Non-pigmented ciliary epithelial cell (primary cell): Measurements from ENCODE around the gene ARSG.
"Not testable (repeated sequence)": the region's sequence is repeated elsewhere in the genome, so short reads cannot be mapped to it uniquely, and the experiment has no call there.

Experiments used
- DNase-seq: peaks from one replicate; pipeline ENCODE4 v3.0.0-alpha.2; 2010; ENCODE audit warnings: low read depth

The ARSG gene

GRCh38 chr17:68277807-68278206 lies 13.5 kb upstream of the ARSG start:
- no peak for DNase-seq

GRCh38 chr17:68281965-68282364 lies 9.3 kb upstream of the ARSG start:
- not testable (repeated sequence) for DNase-seq

DNA sequence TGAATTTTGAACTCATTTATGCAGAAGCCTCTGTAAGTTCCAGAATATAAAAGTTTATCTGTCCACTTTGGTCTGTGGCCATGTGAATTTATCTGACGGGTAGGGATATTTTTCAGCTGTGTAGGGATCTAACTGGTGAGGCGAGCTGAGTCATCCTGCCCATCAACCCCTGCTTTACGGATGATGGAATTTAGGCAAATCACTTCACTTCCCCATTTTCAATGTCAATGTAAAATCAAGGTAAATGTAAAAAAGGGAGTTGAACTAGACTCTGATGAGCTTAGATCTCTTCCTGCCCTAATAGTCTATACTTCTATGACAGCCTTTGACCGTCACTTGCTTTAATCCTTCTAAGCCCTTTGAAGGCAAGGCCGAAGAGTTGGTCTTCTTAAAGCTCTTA lies 2.9 kb upstream of the ARSG start:
- DNase-seq: no peak

DNA sequence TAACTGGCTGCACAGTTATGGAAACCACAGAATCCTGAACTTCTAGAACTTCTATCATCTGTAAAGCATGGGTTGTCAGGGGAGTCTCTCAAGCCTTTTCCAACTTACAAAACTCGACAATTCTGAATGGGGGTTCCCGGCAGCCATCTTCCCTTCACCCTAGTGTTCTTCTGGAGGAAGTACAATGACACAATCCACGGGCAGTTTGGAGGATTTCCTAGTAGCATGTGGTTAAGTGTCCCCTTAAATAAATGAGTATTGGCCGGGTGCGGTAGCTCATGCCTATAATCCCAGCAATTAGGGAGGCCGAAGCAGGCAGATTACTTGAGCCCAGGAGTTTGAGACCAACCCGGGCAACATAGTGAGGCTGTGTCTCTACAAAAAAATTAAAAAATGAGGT lies 2.5 kb upstream of the ARSG start:
- no peak for DNase-seq

- no peak for DNase-seq
Measured at GRCh38 chr17:68289473-68289872, 1.8 kb upstream of the ARSG start.

DNA sequence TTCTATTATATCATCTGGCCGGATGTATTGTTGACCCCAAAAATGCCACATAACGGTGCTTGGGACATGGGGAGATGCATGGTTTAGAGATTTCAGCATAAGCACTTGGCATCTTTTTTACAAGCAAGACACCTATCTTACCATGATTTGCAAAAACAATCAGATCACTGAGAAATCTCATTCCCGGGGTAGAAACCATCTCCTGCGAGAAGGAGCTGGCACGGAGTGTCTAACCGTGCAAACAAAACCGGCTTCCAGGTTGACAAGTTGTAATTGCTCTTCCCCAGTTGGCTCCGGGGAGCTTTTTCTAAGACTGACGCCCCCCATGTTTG lies 1.4 kb upstream of the ARSG start:
- no peak for DNase-seq

DNA sequence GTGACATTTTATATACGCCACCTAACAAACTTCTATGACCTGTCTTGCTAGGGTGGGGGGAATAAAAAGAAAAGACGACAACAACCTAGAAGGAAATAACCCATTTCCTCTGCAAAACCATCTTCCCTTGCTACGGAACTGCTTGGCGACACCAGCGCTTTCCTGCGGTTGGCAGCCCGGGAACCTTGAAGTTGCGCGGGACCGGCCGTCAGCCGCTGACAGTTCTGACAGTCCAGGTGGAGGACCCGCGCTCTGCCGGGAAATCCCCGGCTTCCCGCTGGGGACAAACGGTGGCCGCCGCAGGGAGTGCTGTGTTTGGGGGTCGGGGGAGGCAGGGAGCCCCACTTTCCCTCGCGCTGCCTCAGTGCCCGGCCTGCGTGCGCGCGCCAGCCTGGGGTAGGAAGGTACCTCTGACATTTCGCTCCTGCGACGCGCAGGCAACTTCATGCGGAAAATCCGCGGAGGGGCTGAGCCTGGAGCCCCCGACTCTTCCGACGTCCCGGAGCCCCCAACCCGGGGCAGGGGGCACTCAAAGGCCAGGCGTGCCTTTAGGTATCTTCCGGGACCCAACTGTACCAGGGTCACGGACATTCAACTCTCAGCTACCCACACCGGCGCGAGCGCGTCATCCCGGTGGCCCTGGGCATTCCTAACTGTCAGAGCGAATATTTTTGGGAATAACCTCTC lies 884 bp upstream of the ARSG start:
- no peak for DNase-seq

DNA sequence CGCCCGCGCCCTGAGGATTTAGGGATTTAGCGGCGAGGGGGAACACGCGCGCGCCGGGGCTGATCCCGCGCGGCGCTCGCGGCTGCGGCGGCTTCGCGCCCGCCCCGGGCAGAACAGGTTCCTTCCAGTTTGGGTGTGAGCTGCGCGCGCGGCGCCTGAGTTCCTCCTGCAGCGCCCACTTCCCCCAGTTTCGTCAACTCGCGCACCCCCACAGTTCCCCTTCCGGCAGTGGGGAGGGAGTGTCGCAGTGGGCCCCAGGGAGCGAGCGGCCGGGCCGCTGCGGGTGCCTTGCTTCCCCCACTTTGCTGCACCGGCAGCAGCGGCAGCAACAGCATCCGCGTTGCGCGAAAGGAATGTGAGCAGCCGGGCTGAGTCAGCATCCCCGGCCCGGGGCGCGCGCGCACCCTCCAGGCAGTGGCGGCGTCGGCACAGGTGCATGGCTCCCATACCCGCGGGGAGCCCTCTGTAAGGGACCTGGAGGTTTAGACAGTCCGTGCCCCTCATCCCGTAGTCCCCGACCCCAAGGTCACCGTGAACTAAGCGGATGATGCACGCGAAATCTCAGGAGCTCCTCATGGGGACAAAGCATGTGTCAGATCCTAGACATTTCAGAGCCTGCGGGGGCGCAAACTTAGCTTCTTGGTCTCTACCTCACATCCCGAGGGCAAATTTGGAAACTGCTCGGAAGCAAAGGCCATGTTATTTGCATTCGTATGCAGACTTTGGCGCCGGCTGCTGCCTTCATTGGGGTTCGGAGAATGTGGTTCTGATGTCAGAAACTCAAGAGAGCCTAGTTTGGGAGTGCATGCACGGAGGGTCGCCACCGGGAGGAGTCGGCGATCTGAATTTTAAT lies 767 bp downstream of the ARSG start:
- DNase-seq: no peak

GRCh38 chr17:68292689-68293040 lies 1.4 kb downstream of the ARSG start:
- DNase-seq: no peak

DNA sequence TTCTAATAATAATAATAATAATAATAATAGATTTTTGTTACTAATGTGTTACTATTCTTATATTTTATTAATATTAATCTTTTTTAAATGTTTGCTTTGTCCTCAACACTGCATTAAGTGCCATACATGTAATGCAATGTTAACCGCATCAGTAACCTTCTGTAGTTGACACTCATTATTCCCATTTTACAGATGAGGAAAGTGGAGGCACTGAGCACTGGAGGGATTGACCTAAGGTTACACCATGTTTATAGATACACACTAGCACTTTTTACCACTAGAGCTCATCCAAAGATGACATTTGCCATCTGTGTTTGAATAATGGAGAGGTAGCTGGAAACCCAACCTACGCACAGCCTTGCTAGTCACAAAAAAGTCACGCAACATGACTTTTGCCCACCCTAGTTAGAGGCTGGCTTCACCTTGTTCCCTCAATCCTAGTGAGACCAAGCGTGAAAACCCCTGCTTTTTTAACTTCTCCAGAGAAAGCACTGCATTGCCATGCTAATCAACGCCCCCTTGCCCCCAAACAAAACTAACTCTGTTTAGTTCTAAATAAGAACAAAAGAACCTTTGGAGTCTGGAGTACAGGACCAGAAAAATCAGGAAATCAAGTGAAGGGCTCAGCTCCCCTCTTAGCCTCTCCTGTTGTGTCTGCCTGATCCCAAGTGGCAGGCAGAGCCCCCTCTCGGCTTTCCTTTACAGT lies 2.3 kb downstream of the ARSG start:
- no peak for DNase-seq

DNA sequence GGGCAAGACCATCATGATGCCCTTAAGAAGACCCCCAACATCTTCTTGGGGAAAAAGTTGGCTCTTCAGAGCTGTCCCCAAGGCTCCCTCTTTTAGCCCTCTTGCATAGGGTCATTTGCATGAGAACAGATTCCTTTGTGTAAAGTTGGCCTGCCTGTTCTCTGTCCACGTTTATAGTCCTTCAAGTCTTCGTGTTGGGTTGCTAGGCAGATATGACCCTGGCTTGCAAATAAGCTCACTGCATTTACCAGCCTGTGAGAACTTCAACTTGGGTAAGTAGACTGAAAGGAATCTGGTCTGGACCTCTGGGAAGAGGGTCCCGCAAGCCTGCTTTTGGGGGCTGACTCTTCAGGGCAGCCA lies 2.9 kb downstream of the ARSG start:
- DNase-seq: no peak

- DNase-seq: no peak
Measured at GRCh38 chr17:68294617-68295016, 3.3 kb downstream of the ARSG start.

DNA sequence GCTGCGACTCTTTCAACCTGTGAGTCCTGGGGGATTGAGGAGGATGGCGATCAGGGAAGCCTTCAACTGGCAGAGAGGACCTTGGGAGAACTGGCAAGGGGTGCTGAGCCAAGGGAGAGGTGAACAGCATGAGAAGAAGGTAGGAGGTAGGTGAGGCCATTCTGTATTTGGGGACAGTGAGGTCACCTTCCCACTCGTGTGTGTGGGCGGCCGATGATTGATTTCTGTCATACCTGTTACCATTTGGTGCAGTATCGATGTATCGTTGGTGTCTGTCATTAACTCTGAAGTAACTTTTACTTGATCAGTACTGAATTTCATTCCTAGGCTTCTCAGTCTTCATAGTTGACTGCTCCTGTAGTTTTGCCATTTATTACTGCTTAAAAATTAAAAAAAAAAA lies 3.8 kb downstream of the ARSG start:
- no peak for DNase-seq

DNA sequence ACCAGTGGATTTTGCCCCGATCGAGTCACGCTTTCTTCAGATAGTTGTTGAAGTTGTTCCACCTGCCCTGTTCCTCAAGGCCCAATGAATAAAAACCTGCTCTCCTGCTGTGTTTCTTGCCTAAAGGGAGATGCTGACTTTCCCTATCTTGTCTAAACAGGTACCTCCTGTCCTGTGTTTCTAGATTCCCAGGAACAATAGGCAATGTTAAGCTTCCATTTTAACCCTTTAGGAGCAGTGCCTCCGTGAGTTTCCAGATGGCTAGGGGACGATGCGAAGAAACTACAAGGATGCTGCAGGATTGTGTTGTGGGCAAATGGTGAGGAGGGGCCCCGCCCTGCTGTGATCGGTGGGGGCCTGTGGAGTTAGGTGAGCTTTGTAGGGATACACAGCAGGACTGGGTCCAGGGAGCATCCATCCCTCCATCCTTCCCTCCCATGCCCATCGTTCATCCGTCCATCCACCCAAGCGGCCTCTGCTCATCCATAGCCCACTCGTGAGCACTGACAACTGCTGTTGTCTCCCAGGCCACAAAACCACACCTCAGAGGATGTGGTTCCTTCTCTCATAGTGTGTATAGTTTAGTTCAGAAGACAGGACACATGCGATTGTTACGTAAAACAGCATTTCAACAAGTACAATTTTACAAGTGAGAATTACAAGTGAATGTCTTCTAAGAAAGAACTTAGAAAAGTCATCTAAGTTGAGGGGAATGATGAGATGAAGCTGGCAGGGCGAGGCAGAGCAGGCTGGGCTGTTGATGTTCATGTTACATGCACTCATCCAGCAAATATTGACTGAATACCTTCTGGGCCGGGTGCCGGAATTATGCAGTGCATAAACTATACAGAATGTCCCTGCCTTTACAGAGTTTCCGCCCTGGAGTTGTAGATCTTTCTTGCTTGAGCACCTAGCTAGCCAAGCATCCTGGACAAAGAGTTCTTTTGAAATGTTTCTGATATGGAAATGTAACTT lies 5.2 kb downstream of the ARSG start:
- DNase-seq: no peak

DNA sequence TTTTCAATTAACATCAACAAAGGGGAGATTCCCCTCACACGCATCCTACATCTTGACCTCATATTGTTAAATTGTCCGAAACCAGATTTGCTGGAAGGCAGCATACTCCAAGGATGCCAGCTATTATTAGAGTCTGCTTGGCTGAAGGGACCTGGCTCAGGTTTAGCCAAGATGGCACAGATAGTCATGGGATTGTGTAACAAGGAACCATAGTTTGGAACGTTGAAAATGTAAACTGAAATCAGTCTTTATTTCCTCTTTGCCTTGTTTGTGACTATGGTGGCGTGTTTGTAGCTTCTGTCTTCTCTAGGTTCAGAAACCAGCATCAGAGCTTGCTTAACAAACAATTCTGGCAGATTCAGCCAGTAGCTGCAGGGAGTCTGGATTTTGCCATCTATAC lies 5.9 kb downstream of the ARSG start:
- no peak for DNase-seq

GRCh38 chr17:68298601-68299000 lies 7.3 kb downstream of the ARSG start:
- DNase-seq: no peak

DNA sequence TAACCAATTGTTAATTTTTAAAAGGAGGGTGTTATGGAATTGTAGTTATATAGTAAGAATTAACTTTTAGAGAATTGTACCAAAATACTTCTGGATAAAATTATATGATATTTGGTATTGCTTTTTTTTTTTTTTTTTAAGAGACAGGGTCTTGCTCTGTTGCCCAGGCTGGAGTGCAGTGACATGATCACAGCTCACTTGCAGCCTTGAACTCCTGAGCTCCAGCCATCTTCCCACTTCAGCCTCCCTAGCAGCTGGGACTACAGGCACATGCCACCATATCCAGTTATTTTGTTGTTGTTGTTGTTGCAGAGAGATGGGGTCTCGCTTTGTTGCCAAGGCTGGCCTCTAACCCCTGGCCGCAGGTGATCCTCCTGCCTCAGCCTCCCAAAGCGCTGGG lies 8.5 kb downstream of the ARSG start:
- no peak for DNase-seq

GRCh38 chr17:68301438-68301959 lies 10.2 kb downstream of the ARSG start:
- no peak for DNase-seq

DNA sequence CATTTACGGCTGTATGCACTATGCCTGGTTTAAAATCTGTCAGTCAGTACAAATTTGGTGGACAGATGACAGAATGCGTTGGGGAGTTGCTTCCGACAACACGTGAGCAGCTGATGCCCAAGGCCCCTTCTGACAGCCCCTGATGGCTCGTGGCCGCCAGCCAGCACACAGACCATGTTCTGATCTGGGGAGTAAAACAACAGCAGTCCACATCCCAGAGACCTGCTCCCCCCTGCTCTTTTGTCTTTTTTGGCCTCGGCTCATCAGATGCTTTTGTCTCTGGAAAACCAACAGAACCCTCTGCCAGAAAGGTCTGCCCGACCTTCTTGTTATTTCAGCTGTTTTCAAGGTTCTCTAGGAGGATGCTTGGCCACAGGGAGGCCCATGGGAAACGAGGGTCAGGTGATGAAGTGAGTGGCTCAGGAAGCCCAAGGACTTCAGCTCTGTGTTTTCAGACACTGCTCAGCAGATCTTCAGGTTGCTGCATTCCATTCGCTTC lies 10.8 kb downstream of the ARSG start:
- DNase-seq: no peak

DNA sequence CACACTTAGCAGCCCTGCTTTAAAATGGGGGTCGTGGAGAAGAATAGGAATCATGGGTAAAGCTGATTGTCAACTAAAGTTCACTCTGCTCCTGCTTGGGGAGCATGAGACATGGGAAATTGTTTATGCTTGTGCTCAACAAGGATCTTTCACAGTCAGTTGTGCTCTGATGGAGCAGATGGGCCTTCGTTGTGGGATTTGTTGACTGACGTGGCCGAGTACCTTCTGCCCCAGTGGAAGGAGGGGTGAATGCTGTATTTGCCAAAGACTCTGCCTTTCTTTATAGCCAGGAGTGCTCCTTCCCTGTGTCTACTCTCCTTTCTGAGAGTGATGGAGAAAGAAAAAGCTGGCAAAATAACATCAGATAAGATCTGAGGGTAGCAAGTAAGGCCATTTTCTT lies 11.4 kb downstream of the ARSG start:
- DNase-seq: no peak

DNA sequence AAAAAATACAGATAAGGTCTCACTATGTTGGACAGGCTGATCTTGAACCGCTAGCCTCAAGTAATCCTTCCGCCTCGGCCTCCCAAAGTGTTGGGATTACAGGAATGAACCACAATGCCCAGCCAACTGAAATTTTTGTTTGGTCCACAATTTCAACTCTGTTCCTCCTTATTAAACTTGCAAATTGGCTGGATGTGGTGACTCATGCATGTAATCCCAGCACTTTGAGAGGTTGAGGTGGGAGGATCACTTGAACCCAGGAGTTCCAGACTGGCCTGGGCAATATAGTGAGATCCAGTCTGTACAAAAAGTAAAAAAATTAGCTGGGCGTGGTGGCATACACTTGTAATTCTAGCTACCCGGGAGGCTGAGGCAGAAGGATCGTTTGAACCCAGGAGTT lies 13.4 kb downstream of the ARSG start:
- no peak for DNase-seq

DNA sequence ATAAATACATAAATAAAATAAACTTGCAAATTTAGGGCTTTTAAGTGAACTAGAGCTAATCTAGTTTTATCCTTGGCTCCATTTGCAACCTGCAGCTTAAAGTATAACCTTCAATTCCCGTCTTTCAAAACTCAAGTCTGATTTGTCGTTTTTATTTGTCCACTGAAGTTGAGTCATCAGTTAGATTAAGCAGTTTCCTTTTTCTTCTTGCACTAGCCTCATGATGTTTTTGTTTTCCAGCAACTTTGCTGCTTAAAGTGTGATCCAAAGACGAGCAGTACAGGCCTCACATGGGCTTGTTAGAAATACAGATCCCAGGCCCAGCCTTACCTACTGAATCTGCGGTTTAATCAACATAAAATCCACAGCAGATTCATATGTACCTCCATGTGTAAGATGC lies 13.8 kb downstream of the ARSG start:
- DNase-seq: no peak
